Liver (tissue), 9 donors: Measurements from ENCODE around the gene ALDH8A1. TPM values are rescaled to one million over a fixed set of nuclear protein-coding genes. Genes with fewer than 3 reads are reported as not detected.

Experiments
- DNase-seq: peaks from one replicate; pipeline ENCODE4 v3.0.0-alpha.2; 2017; ENCODE audit warnings: low spot score
- H3K27ac ChIP-seq, 2 donors: one replicate each; pipeline ENCODE4 v1.7.0; 2013; ENCODE audit warnings: inconsistent platforms in 2 of 2, low read length in 2 of 2, control low read depth in 1 of 2, low read depth in 1 of 2, mild to moderate bottlenecking in 1 of 2
- H3K27me3 ChIP-seq, 4 donors: one replicate each; pipeline versions ENCODE4 v1.6.1 to v1.7.0; 2013; ENCODE audit warnings: low read length in 3 of 4, inconsistent platforms in 1 of 4, mild to moderate bottlenecking in 1 of 4, moderate library complexity in 1 of 4; ENCODE audit not compliant: control insufficient read depth in 4 of 4, insufficient read depth in 4 of 4
- H3K36me3 ChIP-seq, 4 donors: one replicate each; pipeline versions ENCODE4 v1.6.1 to v1.7.0; 2013; ENCODE audit warnings: low read length in 3 of 4, mild to moderate bottlenecking in 3 of 4, low read depth in 1 of 4, moderate library complexity in 1 of 4; ENCODE audit not compliant: control insufficient read depth in 4 of 4, insufficient read depth in 3 of 4
- H3K4me1 ChIP-seq, 4 donors: one replicate each; pipeline versions ENCODE4 v1.6.1 to v1.7.0; 2013; ENCODE audit warnings: low read length in 3 of 4, mild to moderate bottlenecking in 3 of 4, moderate library complexity in 1 of 4; ENCODE audit not compliant: control insufficient read depth in 4 of 4, insufficient read depth in 4 of 4
- H3K4me3 ChIP-seq, 3 donors: one replicate each; pipeline versions ENCODE4 v1.6.1 to v1.7.0; 2013; ENCODE audit warnings: low read length in 3 of 3, control low read depth in 1 of 3, low read depth in 1 of 3, mild to moderate bottlenecking in 1 of 3
- H3K9ac ChIP-seq, 2 donors: one replicate each; pipeline ENCODE4 v1.7.0; 2013; ENCODE audit warnings: low read length in 2 of 2, mild to moderate bottlenecking in 2 of 2, moderate library complexity in 2 of 2, control low read depth in 1 of 2, low read depth in 1 of 2
- H3K9me3 ChIP-seq, 4 donors: one replicate each; pipeline versions ENCODE4 v1.6.1 to v1.7.0; 2013; ENCODE audit warnings: low read length in 3 of 4; ENCODE audit not compliant: control insufficient read depth in 4 of 4
- EGR1 ChIP-seq, 2 donors: IDR thresholded peaks; 2 replicates each; pipeline ENCODE4 v1.6.1; 2016 to 2018; ENCODE audit warnings: antibody characterized with exemption in 2 of 2, low read depth in 2 of 2
- FOXA1 ChIP-seq: IDR thresholded peaks from 2 replicates; pipeline ENCODE4 v1.6.1; 2016; ENCODE audit warnings: antibody characterized with exemption
- FOXA2 ChIP-seq: IDR thresholded peaks from 2 replicates; pipeline ENCODE4 v1.6.1; 2016; ENCODE audit warnings: antibody characterized with exemption
- GABPA ChIP-seq, 2 donors: IDR thresholded peaks in 1 of 2; conservative IDR thresholded peaks in 1 of 2; 2 replicates each; pipeline ENCODE4 v1.6.1; 2016; ENCODE audit warnings: antibody characterized with exemption in 2 of 2, mild to moderate bottlenecking in 1 of 2, moderate library complexity in 1 of 2
- HNF4A ChIP-seq, 2 donors: conservative IDR thresholded peaks; 2 replicates each; pipeline ENCODE4 v1.6.1; 2016; ENCODE audit warnings: antibody characterized with exemption in 2 of 2, mild to moderate bottlenecking in 2 of 2
- JUND ChIP-seq, 2 donors: IDR thresholded peaks; 2 replicates each; pipeline ENCODE4 v1.6.1; 2016; ENCODE audit warnings: antibody characterized with exemption in 2 of 2
- NR2F2 ChIP-seq: IDR thresholded peaks from 2 replicates; pipeline ENCODE4 v1.6.1; 2016; ENCODE audit warnings: antibody characterized with exemption
- RAD21 ChIP-seq, 2 donors: IDR thresholded peaks; 2 replicates each; pipeline ENCODE4 v1.6.1; 2016; ENCODE audit warnings: antibody characterized with exemption in 2 of 2, mild to moderate bottlenecking in 2 of 2
- REST ChIP-seq: IDR thresholded peaks from 2 replicates; pipeline ENCODE4 v1.6.1; 2016; ENCODE audit warnings: antibody characterized with exemption, mild to moderate bottlenecking
- TAF1 ChIP-seq: conservative IDR thresholded peaks from 2 replicates; pipeline ENCODE4 v1.6.1; 2016; ENCODE audit warnings: antibody characterized with exemption, mild to moderate bottlenecking
- YY1 ChIP-seq: IDR thresholded peaks from 2 replicates; pipeline ENCODE4 v1.6.1; 2016; ENCODE audit warnings: antibody characterized with exemption, mild to moderate bottlenecking
- ZBTB33 ChIP-seq: IDR thresholded peaks from 2 replicates; pipeline ENCODE4 v1.6.1; 2016; ENCODE audit warnings: antibody characterized with exemption
- WGBS: extraction: QIAGEN DNeasy Blood & Tissue Kit; methylation state at CpG from one replicate; pipeline ENCODE4 v1.1.7; 2013; 5-methylcytosine and 5-hydroxymethylcytosine counted together
- polyA plus RNA-seq, 2 donors: library from polyadenylated mRNA; stranded (reverse) in 1 of 2; unstranded in 1 of 2; fragments of 200-250 nt in 1 of 2; fragments of >200 nt in 1 of 2; fragmentation: Nextera tagmentation in 1 of 2; extraction: Ambion mirVana in 1 of 2; gene quantifications; one replicate each; pipeline versions ENCODE4 v1.2.1 to v1.2.3, GENCODE V29; 2013 to 2015
- total RNA-seq, 2 donors: library from RNA; depleted of rRNA; stranded (reverse); fragments of >200 nt; gene quantifications; one replicate each; pipeline ENCODE4 v1.2.3, GENCODE V29; 2014
- TF ChIP-seq, protein P1 (sequence below): IDR thresholded peaks from 2 replicates; pipeline ENCODE4 v1.6.1; 2016; ENCODE audit warnings: antibody characterized with exemption
- donor health status: healthy.
- donor health status: healthy.
- donor health status: healthy.
- donor health status: healthy.
- donor health status: healthy.

Gene ALDH8A1
- total and polyA plus RNA-seq, 4 donors, result 73.0 to 255 (median 107) TPM

DNA sequence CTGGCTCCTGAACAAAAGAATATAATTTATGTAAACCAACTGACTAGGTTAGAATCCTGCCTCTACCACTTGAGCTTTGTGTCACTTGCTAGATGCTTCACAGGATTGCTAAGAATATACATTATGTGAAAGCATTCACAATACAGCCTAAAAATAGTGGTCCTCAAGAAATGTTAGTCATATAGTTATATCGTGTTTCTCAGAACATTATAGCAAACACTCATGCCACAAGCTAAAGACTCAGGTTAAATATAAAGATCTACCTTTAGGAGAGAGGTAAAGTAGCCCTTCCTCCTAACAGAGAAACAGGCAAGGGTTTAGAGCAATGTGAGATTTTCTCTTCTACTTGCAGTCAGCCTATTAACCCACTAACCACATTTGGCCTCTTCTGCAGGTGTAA lies 17.8 kb upstream of the ALDH8A1 start:
- no peak overlapping the region for H3K4me3 ChIP-seq
- no peaks in the 10 kb centered on the region for H3K9me3 ChIP-seq
- no peak for TF ChIP-seq JUND (IDR thresholded peaks at IDR 0.05)
- TF ChIP-seq, protein P1, sequence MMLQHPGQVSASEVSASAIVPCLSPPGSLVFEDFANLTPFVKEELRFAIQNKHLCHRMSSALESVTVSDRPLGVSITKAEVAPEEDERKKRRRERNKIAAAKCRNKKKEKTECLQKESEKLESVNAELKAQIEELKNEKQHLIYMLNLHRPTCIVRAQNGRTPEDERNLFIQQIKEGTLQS, result no peak
- TF ChIP-seq HNF4A (conservative IDR thresholded peaks at IDR 0.05), result no peak
- TF ChIP-seq REST, result no peak
- TF ChIP-seq EGR1 (IDR thresholded peaks at IDR 0.05; ENCODE audit: low read depth in 2 of 2), result no peak
- TF ChIP-seq ZBTB33, result no peak
- no peak for TF ChIP-seq FOXA1
- TF ChIP-seq TAF1, result no peak
- no peak for TF ChIP-seq FOXA2
- no peak for TF ChIP-seq RAD21 (IDR thresholded peaks at IDR 0.05)
- peaks cover 4 to 36% (median 9%) of the 10 kb centered on the region in 4 donors for H3K36me3 ChIP-seq
- no peaks in the 10 kb centered on the region for H3K4me1 ChIP-seq
- no peak for DNase-seq
- H3K27me3 ChIP-seq, result no peaks in the 10 kb centered on the region
- 95% methylated on average over 1 of the region's 1 CpG for WGBS
- H3K9ac ChIP-seq, result no peak overlapping the region
- H3K27ac ChIP-seq, result no peak overlapping the region

DNA sequence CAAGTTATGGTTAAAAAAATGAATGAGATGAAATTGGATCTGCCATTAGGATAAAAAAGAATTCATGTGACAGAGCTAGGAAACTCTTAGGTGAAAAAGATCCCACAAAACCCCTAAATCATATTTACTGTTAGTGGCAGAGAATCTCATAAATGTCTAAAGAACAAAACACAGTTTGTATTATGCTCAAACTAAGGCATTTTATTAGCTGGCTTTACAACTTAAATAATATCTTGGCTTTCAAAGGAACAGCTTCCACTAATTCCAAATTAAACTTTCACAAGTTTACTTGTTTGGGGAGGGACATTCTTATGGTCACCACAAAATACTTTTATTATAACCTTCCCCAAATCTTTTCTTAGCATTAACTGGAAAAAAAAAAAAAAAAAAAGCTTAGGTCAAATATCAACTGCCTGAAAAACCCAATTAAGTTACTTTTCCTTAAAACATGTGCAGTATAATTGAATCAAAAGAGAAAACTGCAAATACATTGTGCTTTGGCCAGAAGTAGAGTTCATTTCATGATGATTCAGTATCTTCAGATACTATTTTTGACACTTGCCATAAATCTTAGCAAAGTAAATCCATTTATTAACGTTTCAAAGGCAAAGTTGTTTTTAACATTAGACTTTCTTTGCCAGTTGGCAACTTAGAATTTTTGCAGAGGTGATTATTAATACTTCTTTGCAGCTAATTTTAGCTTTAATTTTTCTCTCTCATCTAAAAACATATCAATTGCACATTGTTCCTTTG lies 14.7 kb upstream of the ALDH8A1 start:
- WGBS, result 87% methylated on average over 1 of the region's 1 CpG
- Histone ChIP-seq H3K9me3 (no peaks in the 10 kb centered on the region), H3K27me3 (no peaks in the 10 kb centered on the region), H3K4me1 (no peaks in the 10 kb centered on the region), H3K27ac (no peak overlapping the region), H3K9ac (no peak overlapping the region), H3K4me3 (no peak overlapping the region), H3K36me3 (peaks cover 4 to 30% (median 10%) of the 10 kb centered on the region in 4 donors)
- no peak for DNase-seq
- TF ChIP-seq GABPA (IDR thresholded peaks at IDR 0.05 in 1 of 2, conservative IDR thresholded peaks at IDR 0.05 in 1 of 2) (no peak), NR2F2 (no peak), JUND (IDR thresholded peaks at IDR 0.05) (no peak), TAF1 (no peak), EGR1 (IDR thresholded peaks at IDR 0.05; ENCODE audit: low read depth in 2 of 2) (no peak), YY1 (no peak)
